ENCODE data around the gene C4B.
"Not testable (repeated sequence)": the region's sequence is repeated elsewhere in the genome, so short reads cannot be mapped to it uniquely, and the experiment has no call there.

GRCh38 chr6:32009537-32009936, 5.1 kb upstream of the C4B start:
- TF ChIP-seq, protein P1, sequence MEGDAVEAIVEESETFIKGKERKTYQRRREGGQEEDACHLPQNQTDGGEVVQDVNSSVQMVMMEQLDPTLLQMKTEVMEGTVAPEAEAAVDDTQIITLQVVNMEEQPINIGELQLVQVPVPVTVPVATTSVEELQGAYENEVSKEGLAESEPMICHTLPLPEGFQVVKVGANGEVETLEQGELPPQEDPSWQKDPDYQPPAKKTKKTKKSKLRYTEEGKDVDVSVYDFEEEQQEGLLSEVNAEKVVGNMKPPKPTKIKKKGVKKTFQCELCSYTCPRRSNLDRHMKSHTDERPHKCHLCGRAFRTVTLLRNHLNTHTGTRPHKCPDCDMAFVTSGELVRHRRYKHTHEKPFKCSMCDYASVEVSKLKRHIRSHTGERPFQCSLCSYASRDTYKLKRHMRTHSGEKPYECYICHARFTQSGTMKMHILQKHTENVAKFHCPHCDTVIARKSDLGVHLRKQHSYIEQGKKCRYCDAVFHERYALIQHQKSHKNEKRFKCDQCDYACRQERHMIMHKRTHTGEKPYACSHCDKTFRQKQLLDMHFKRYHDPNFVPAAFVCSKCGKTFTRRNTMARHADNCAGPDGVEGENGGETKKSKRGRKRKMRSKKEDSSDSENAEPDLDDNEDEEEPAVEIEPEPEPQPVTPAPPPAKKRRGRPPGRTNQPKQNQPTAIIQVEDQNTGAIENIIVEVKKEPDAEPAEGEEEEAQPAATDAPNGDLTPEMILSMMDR (tag by site-specific recombination; IDR thresholded peaks at IDR 0.05): not testable (repeated sequence)
- TF ChIP-seq ZNF670 (tag by site-specific recombination; IDR thresholded peaks at IDR 0.05; ENCODE audit: low read depth); ZBTB17 (tag by site-specific recombination; IDR thresholded peaks at IDR 0.05); KLF1 (tag by site-specific recombination; IDR thresholded peaks at IDR 0.05); SETDB1 (IDR thresholded peaks at IDR 0.05; ENCODE audit: insufficient read length, low read length); PRDM10 (tag by site-specific recombination; IDR thresholded peaks at IDR 0.05); ZFP37 (tag by site-specific recombination; IDR thresholded peaks at IDR 0.05); ZNF521 (tag by site-specific recombination; IDR thresholded peaks at IDR 0.05); ZBTB7A (tag by site-specific recombination; IDR thresholded peaks at IDR 0.05; ENCODE audit: low read depth); ZNF157 (tag by site-specific recombination; IDR thresholded peaks at IDR 0.05): not testable (repeated sequence)
- TF ChIP-seq, protein P2, sequence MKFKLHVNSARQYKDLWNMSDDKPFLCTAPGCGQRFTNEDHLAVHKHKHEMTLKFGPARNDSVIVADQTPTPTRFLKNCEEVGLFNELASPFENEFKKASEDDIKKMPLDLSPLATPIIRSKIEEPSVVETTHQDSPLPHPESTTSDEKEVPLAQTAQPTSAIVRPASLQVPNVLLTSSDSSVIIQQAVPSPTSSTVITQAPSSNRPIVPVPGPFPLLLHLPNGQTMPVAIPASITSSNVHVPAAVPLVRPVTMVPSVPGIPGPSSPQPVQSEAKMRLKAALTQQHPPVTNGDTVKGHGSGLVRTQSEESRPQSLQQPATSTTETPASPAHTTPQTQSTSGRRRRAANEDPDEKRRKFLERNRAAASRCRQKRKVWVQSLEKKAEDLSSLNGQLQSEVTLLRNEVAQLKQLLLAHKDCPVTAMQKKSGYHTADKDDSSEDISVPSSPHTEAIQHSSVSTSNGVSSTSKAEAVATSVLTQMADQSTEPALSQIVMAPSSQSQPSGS (tag by site-specific recombination; IDR thresholded peaks at IDR 0.05; ENCODE audit: low read depth): not testable (repeated sequence)
- TF ChIP-seq, protein P3, sequence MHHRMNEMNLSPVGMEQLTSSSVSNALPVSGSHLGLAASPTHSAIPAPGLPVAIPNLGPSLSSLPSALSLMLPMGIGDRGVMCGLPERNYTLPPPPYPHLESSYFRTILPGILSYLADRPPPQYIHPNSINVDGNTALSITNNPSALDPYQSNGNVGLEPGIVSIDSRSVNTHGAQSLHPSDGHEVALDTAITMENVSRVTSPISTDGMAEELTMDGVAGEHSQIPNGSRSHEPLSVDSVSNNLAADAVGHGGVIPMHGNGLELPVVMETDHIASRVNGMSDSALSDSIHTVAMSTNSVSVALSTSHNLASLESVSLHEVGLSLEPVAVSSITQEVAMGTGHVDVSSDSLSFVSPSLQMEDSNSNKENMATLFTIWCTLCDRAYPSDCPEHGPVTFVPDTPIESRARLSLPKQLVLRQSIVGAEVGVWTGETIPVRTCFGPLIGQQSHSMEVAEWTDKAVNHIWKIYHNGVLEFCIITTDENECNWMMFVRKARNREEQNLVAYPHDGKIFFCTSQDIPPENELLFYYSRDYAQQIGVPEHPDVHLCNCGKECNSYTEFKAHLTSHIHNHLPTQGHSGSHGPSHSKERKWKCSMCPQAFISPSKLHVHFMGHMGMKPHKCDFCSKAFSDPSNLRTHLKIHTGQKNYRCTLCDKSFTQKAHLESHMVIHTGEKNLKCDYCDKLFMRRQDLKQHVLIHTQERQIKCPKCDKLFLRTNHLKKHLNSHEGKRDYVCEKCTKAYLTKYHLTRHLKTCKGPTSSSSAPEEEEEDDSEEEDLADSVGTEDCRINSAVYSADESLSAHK (tag by site-specific recombination; IDR thresholded peaks at IDR 0.05): not testable (repeated sequence)
